ENCODE results near the gene LRRC28. TPM values are rescaled to one million over a fixed set of nuclear protein-coding genes. Genes with fewer than 3 reads are reported as not detected.
A peak's percentile ranks its signal among the peaks of the same experiment; 100 is the strongest.

LRRC28 gene
- total RNA-seq, 2 experiments from 2014 or later, result 14.0 to 16.1 TPM

DNA sequence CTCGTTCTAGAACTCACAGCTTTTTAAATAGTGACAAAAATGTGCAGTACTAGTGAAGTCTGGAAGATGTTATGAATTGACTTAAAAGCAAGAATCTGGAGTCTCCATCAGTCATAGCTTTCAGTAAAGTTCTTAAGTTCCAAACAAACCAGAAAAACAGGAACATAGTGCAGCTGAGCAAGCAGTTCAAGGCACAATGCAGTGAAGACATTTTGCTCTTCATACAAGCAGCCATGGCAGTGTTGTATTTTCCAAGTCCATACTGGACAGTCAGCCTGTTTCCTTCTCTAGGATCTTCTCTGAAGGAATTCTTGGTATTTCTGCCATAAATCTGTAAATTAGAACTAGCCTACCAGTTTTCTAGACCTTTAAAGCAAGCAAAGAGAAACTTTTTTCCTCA, 90.5 kb downstream of the LRRC28 start:
- Mint-ChIP-seq H3K4me3 (no peak overlapping the region), H3K36me3 (ENCODE audit: low read depth) (no peaks in the 10 kb centered on the region), H3K27me3 (no peaks in the 10 kb centered on the region), H3K27ac (no peak overlapping the region), H3K4me1 (ENCODE audit: low read depth) (peaks cover 10% of the 10 kb centered on the region), H3K9me3 (no peaks in the 10 kb centered on the region)
- ATAC-seq (no peak), DNase-seq (no peak)
- intact Hi-C loops (cut with micrococcal nuclease), result no loop called here
- ChIA-PET CTCF (interaction anchor here (1.2 to 5.2 kb wide), 4 partner anchors 12 to 362 kb away, joined by 3 to 30 read pairs (median 4); no protein-coding TSS in a partner anchor), POLR2A (no interaction called here)
- TF ChIP-seq, protein P1, sequence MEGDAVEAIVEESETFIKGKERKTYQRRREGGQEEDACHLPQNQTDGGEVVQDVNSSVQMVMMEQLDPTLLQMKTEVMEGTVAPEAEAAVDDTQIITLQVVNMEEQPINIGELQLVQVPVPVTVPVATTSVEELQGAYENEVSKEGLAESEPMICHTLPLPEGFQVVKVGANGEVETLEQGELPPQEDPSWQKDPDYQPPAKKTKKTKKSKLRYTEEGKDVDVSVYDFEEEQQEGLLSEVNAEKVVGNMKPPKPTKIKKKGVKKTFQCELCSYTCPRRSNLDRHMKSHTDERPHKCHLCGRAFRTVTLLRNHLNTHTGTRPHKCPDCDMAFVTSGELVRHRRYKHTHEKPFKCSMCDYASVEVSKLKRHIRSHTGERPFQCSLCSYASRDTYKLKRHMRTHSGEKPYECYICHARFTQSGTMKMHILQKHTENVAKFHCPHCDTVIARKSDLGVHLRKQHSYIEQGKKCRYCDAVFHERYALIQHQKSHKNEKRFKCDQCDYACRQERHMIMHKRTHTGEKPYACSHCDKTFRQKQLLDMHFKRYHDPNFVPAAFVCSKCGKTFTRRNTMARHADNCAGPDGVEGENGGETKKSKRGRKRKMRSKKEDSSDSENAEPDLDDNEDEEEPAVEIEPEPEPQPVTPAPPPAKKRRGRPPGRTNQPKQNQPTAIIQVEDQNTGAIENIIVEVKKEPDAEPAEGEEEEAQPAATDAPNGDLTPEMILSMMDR (IDR thresholded peaks at IDR 0.05), result no peak

DNA sequence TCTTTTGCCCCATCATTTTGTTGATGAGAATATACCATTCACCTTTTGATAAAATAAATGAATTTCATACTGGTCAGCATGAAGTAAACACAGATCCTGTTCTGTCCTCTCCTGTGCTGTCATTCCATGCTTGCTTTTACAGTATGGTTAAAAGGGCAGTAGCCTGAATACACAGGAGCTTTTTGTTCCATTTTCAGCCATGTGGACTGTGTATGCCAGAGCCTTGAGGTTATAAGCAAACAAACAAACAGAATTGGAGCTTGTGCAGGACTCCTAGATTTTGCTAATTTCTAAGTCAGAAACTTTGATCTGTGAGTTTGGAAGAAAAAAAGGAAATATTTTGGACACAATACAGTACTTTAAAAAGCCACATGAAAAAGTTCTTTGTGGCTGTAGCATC, 91.9 kb downstream of the LRRC28 start:
- DNase-seq, result no peak
- TF ChIP-seq, protein P1 (IDR thresholded peaks at IDR 0.05), result no peak

DNA sequence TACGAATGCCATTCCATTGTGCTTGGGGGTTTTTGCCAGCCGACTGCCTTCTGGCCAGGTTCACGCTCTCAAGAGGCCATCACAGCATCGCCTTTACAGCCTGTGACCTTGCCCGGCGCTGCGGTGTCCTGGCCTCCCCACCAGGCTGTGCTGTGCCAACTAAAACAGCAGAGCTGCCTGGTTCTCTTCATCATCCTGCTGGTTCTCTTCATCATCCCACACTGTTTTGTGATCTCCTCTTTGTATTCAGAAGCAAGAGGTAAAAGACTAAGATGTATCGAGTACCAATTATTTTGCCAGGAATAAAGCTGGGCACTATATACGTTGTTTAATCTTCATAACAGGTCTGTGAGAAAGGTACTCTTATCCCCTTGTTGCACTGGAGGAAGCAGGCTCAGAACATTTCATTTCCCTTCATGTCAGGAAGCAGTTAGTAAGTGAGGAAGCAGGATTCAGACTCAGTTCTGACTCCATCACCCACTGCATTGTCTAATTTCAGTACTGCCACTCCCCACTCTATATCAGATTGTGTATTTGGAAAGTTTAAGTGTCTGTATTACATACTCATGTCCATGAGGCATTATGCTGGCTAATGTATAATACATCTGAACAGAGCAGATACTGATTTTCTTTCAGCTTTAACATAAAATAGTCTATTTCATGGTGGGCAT, 92.7 kb downstream of the LRRC28 start:
- Mint-ChIP-seq H3K27ac (no peak overlapping the region), H3K27me3 (no peaks in the 10 kb centered on the region), H3K36me3 (ENCODE audit: low read depth) (no peaks in the 10 kb centered on the region), H3K4me3 (no peak overlapping the region), H3K9me3 (no peaks in the 10 kb centered on the region), H3K4me1 (ENCODE audit: low read depth) (peaks cover 10% of the 10 kb centered on the region)
- ATAC-seq (peak; percentile 79), DNase-seq (peak; percentile 54)
- CTCF ChIA-PET, result interaction anchor here (0.9 to 5.2 kb wide), 8 partner anchors 10 to 413 kb away, joined by 3 to 30 read pairs (median 6); no protein-coding TSS in a partner anchor
- POLR2A ChIA-PET, result no interaction called here
- TF ChIP-seq, protein P1 (IDR thresholded peaks at IDR 0.05), result peak; percentile 50
- intact Hi-C loops (cut with micrococcal nuclease), result no loop called here

More for the DNA sequence above, 91.9 kb downstream of the LRRC28 start:
- ChIA-PET POLR2A (no interaction called here), CTCF (interaction anchor here (1.4 to 5.2 kb wide), 5 partner anchors 11 to 386 kb away, joined by 3 to 30 read pairs (median 6); no protein-coding TSS in a partner anchor)
- peaks cover 10% of the 10 kb centered on the region for H3K4me1 Mint-ChIP-seq (ENCODE audit: low read depth)
- ATAC-seq, result no peak
- no peaks in the 10 kb centered on the region for H3K36me3 Mint-ChIP-seq (ENCODE audit: low read depth)
- H3K27ac Mint-ChIP-seq, result no peak overlapping the region
- H3K9me3 Mint-ChIP-seq, result no peaks in the 10 kb centered on the region
- intact Hi-C loops (cut with micrococcal nuclease), result no loop called here
- no peaks in the 10 kb centered on the region for H3K27me3 Mint-ChIP-seq
- no peak overlapping the region for H3K4me3 Mint-ChIP-seq

DNA sequence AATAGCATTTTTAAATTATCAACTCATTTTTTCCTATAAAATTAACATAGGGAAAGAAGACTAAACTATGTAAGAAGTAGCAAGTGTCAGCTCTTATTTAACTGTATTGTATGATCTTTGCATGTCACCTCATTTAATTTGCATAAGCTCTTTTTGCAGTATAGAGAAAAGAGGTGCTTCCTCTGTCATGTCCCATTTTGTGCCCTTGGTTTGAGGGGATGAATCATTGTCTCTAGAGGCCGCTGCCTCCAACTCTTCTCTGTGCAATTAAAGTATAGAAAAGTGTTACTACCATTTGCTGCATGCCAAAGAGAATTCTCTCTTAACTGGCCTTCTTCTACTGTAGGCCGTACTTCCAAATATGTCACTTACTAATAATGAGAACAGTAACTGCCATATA, 93.4 kb downstream of the LRRC28 start:
- ChIA-PET POLR2A (no interaction called here), CTCF (interaction anchor here (0.9 to 2.1 kb wide), 6 partner anchors 11 to 412 kb away, joined by 4 to 13 read pairs (median 6); no protein-coding TSS in a partner anchor)
- intact Hi-C loops (cut with micrococcal nuclease), result no loop called here
- H3K4me3 Mint-ChIP-seq, result no peak overlapping the region
- no peak overlapping the region for H3K27ac Mint-ChIP-seq
- TF ChIP-seq, protein P1 (IDR thresholded peaks at IDR 0.05), result no peak
- H3K36me3 Mint-ChIP-seq (ENCODE audit: low read depth), result no peaks in the 10 kb centered on the region
- H3K4me1 Mint-ChIP-seq (ENCODE audit: low read depth), result peaks cover 10% of the 10 kb centered on the region
- no peaks in the 10 kb centered on the region for H3K9me3 Mint-ChIP-seq
- DNase-seq, result no peak
- H3K27me3 Mint-ChIP-seq, result no peaks in the 10 kb centered on the region
- peak; percentile 27 for ATAC-seq

DNA sequence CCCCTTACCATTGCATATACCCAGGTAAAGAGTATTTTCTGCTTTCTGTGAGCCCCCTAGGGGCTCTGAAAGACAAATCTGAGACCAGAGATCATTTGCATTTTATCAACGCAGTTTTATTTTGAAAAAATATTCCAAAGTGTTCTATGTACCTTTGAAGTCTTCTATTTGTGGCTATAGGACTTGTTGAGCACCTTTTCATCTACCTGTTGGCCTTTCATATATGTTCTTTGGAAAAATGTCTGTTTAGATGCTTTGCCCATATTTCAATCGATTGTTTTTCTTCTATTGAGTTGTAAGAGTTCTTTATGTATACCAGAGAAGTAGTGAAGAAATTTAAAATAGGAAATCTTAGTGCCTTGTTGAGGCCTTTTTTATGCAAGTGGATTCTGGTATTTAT, 94.0 kb downstream of the LRRC28 start:
- H3K27ac Mint-ChIP-seq, result no peak overlapping the region
- CTCF ChIA-PET, result interaction anchor here (1.2 to 2.1 kb wide), 3 partner anchors 11 to 359 kb away, joined by 3 to 13 read pairs (median 6); no protein-coding TSS in a partner anchor
- no peaks in the 10 kb centered on the region for H3K9me3 Mint-ChIP-seq
- peaks cover 10% of the 10 kb centered on the region for H3K4me1 Mint-ChIP-seq (ENCODE audit: low read depth)
- TF ChIP-seq, protein P1 (IDR thresholded peaks at IDR 0.05), result no peak
- no peaks in the 10 kb centered on the region for H3K36me3 Mint-ChIP-seq (ENCODE audit: low read depth)
- ATAC-seq, result no peak
- POLR2A ChIA-PET, result no interaction called here
- intact Hi-C loops (cut with micrococcal nuclease), result no loop called here
- no peak for DNase-seq
- no peak overlapping the region for H3K4me3 Mint-ChIP-seq
- no peaks in the 10 kb centered on the region for H3K27me3 Mint-ChIP-seq

Measured in activated CD8-positive, alpha-beta T cell treated with anti-CD3 and anti-CD28 coated beads for 36 hours (primary cell).